ENCODE results near the gene PEX3.
"Not testable (repeated sequence)": the region's sequence is repeated elsewhere in the genome, so short reads cannot be mapped to it uniquely, and the experiment has no call there.

PEX3 gene

GRCh38 chr6:143449082-143449713 lies 1.4 kb upstream of the PEX3 start:
- no peak for DNase-seq

- DNase-seq: peak; percentile 78
Observed at GRCh38 chr6:143449714-143450452, 722 bp upstream of the PEX3 start.

- DNase-seq: no peak
Observed at GRCh38 chr6:143451531-143451930, 926 bp downstream of the PEX3 start.

GRCh38 chr6:143457563-143458359 lies 7.2 kb downstream of the PEX3 start:
- no peak for DNase-seq

- no peak for DNase-seq
Observed at GRCh38 chr6:143465546-143465945, 14.9 kb downstream of the PEX3 start.

GRCh38 chr6:143468026-143468425 lies 17.4 kb downstream of the PEX3 start:
- no peak for DNase-seq

GRCh38 chr6:143468823-143469222 lies 18.2 kb downstream of the PEX3 start:
- not testable (repeated sequence) for DNase-seq

- DNase-seq: no peak
Observed at GRCh38 chr6:143471822-143472221, 21.2 kb downstream of the PEX3 start.

GRCh38 chr6:143476545-143476944 lies 25.9 kb downstream of the PEX3 start:
- no peak for DNase-seq

GRCh38 chr6:143478479-143479062 lies 28.0 kb downstream of the PEX3 start:
- DNase-seq: no peak

- no peak for DNase-seq
Observed at GRCh38 chr6:143482593-143482992, 32.0 kb downstream of the PEX3 start.

GRCh38 chr6:143485967-143486366 lies 35.4 kb downstream of the PEX3 start:
- DNase-seq: no peak

- no peak for DNase-seq
Observed at GRCh38 chr6:143486752-143487151, 36.1 kb downstream of the PEX3 start.

GRCh38 chr6:143490244-143490643 lies 39.6 kb downstream of the PEX3 start:
- DNase-seq: no peak

GRCh38 chr6:143490775-143491174 lies 40.2 kb downstream of the PEX3 start:
- no peak for DNase-seq

GRCh38 chr6:143496974-143497373 lies 46.4 kb downstream of the PEX3 start:
- no peak for DNase-seq

- DNase-seq: peak; percentile 24
Observed at GRCh38 chr6:143498428-143498827, 47.8 kb downstream of the PEX3 start.

- DNase-seq: peak; percentile 12
Observed at GRCh38 chr6:143501851-143502250, 51.2 kb downstream of the PEX3 start.

GRCh38 chr6:143504369-143504768 lies 53.8 kb downstream of the PEX3 start:
- no peak for DNase-seq

- DNase-seq: no peak
Observed at GRCh38 chr6:143505111-143505510, 54.5 kb downstream of the PEX3 start.

GRCh38 chr6:143505537-143505936 lies 54.9 kb downstream of the PEX3 start:
- no peak for DNase-seq

- DNase-seq: no peak
Observed at GRCh38 chr6:143506199-143506598, 55.6 kb downstream of the PEX3 start.

- no peak for DNase-seq
Observed at GRCh38 chr6:143506620-143507019, 56.0 kb downstream of the PEX3 start.
